CD4-positive, alpha-beta T cell treated with Interleukin-6 at 100 ng/mL for 8 hours (primary cell): ENCODE measurements around the gene TMEM119.
"Not testable (repeated sequence)": the region's sequence is repeated elsewhere in the genome, so short reads cannot be mapped to it uniquely, and the experiment has no call there.

ENCODE experiments used
- DNase-seq: peaks from one replicate; pipeline ENCODE4 v3.0.0-alpha.2; 2020; ENCODE audit warnings: mixed read lengths, low spot score

The TMEM119 gene

GRCh38 chr12:108635201-108635996 is 37.5 kb upstream of the TMEM119 start:
- DNase-seq: peak; percentile 61

GRCh38 chr12:108634341-108634751 is 36.5 kb upstream of the TMEM119 start:
- peak; percentile 67 for DNase-seq

GRCh38 chr12:108633534-108634248 is 35.8 kb upstream of the TMEM119 start, which contains the start of gene SELPLG:
SELPLG (minus strand) TSS chr12:108633894; CDS start chr12:108624307, 9,587 bp downstream.
- peak; percentile 93 for DNase-seq

- no peak for DNase-seq
Measured at GRCh38 chr12:108633081-108633533, 35.2 kb upstream of the TMEM119 start.

GRCh38 chr12:108631261-108631660 is 33.4 kb upstream of the TMEM119 start:
- not testable (repeated sequence) for DNase-seq

GRCh38 chr12:108630481-108631207 is 32.8 kb upstream of the TMEM119 start:
- no peak for DNase-seq

GRCh38 chr12:108629824-108630476 is 32.1 kb upstream of the TMEM119 start:
- peak; percentile 57 for DNase-seq

- DNase-seq: no peak
Measured at GRCh38 chr12:108629151-108629550, 31.3 kb upstream of the TMEM119 start.

- no peak for DNase-seq
Measured at GRCh38 chr12:108627134-108627920, 29.4 kb upstream of the TMEM119 start.

GRCh38 chr12:108625228-108625627 is 27.3 kb upstream of the TMEM119 start:
- DNase-seq: no peak

GRCh38 chr12:108623577-108623976 is 25.7 kb upstream of the TMEM119 start:
- no peak for DNase-seq

GRCh38 chr12:108622921-108623514 is 25.1 kb upstream of the TMEM119 start:
- DNase-seq: no peak

GRCh38 chr12:108622421-108622820 is 24.5 kb upstream of the TMEM119 start:
- DNase-seq: no peak

- no peak for DNase-seq
Measured at GRCh38 chr12:108621161-108621560, 23.3 kb upstream of the TMEM119 start.

- no peak for DNase-seq
Measured at GRCh38 chr12:108620236-108620879, 22.5 kb upstream of the TMEM119 start.

GRCh38 chr12:108619369-108620160 is 21.7 kb upstream of the TMEM119 start:
- no peak for DNase-seq

GRCh38 chr12:108618953-108619274 is 21.0 kb upstream of the TMEM119 start:
- DNase-seq: not testable (repeated sequence)

GRCh38 chr12:108618079-108618952 is 20.4 kb upstream of the TMEM119 start:
- DNase-seq: peak; percentile 69
